CD4-positive, alpha-beta T cell treated with Interleukin-6 for 4 hours (primary cell): Measurements from ENCODE around the gene FCGBP.
"Not testable (repeated sequence)": the region's sequence is repeated elsewhere in the genome, so short reads cannot be mapped to it uniquely, and the experiment has no call there.

Experiments
- DNase-seq: peaks from one replicate; pipeline ENCODE4 v3.0.0-alpha.2; 2020; ENCODE audit warnings: mixed read lengths

FCGBP gene

GRCh38 chr19:39916851-39917396, 17.5 kb downstream of the FCGBP start:
- no peak for DNase-seq

GRCh38 chr19:39916236-39916635, 18.2 kb downstream of the FCGBP start:
- DNase-seq = no peak

- no peak for DNase-seq
These were observed 18.6 kb downstream of the FCGBP start for GRCh38 chr19:39915848-39916215.

- DNase-seq = no peak
These were observed 19.2 kb downstream of the FCGBP start for GRCh38 chr19:39915101-39915847.

GRCh38 chr19:39913682-39914333, 20.6 kb downstream of the FCGBP start:
- no peak for DNase-seq

- no peak for DNase-seq
These were observed 25.6 kb downstream of the FCGBP start for GRCh38 chr19:39908803-39909202.

GRCh38 chr19:39906820-39907611, 27.4 kb downstream of the FCGBP start:
- no peak for DNase-seq

- DNase-seq = no peak
These were observed 28.2 kb downstream of the FCGBP start for GRCh38 chr19:39906283-39906682.

GRCh38 chr19:39903486-39904091, 30.8 kb downstream of the FCGBP start:
- DNase-seq = not testable (repeated sequence)

- DNase-seq = not testable (repeated sequence)
These were observed 32.1 kb downstream of the FCGBP start for GRCh38 chr19:39902326-39902725.

- DNase-seq = not testable (repeated sequence)
These were observed 32.8 kb downstream of the FCGBP start for GRCh38 chr19:39901681-39902080.

GRCh38 chr19:39898858-39899257, 35.6 kb downstream of the FCGBP start:
- not testable (repeated sequence) for DNase-seq

GRCh38 chr19:39897511-39898245, 36.8 kb downstream of the FCGBP start:
- peak; percentile 56 for DNase-seq

- DNase-seq = not testable (repeated sequence)
These were observed 39.3 kb downstream of the FCGBP start for GRCh38 chr19:39895096-39895495.

GRCh38 chr19:39894236-39894606, 40.2 kb downstream of the FCGBP start:
- not testable (repeated sequence) for DNase-seq

GRCh38 chr19:39893366-39894235, 40.8 kb downstream of the FCGBP start:
- DNase-seq = peak; percentile 40

GRCh38 chr19:39892506-39892902, 41.9 kb downstream of the FCGBP start:
- not testable (repeated sequence) for DNase-seq

- peak; percentile 15 for DNase-seq
These were observed 42.6 kb downstream of the FCGBP start for GRCh38 chr19:39891660-39892505.

- no peak for DNase-seq
These were observed 43.5 kb downstream of the FCGBP start for GRCh38 chr19:39890755-39891551.
